ENCODE measurements around the gene HPSE. TPM values are rescaled to one million over a fixed set of nuclear protein-coding genes. Genes with fewer than 3 reads are reported as not detected.

The HPSE gene
- total and polyA plus RNA-seq, 9 of the 15 experiments (the other 6 are each of a cell fraction or from before 2014, with no cell fraction given) = 0.01 to 0.42 (median 0.14) TPM; not detected in 1

Small RNA genes within 50 kb of the gene (small RNA-seq; reads per million reads assigned to genes)
- gene AC114781.5 = not detected

Other genes starting within 250 kb of the HPSE start
- not detected in 2 replicates for gene PLAC8, start 220.1 kb downstream of the HPSE start, total RNA-seq (2014; rRNA removed)
- not detected in 2 replicates for gene PLAC8, start 220.1 kb downstream of the HPSE start, total RNA-seq (2014; rRNA removed; fragmentation: Illumina TruSeq; extraction: Trizol)
- 0.30 and 0.51 TPM in 2 replicates for gene PLAC8, start 220.1 kb downstream of the HPSE start, total RNA-seq (2015; rRNA removed; fragmentation: Illumina TruSeq; extraction: Trizol)
- gene PLAC8, start 220.1 kb downstream of the HPSE start, total RNA-seq (2021) = 0.27 and 0.58 TPM in 2 replicates
- 0.07 TPM in 1 of 2 replicates, not detected in the other for gene PLAC8, start 220.1 kb downstream of the HPSE start, polyA plus RNA-seq (2011; rRNA removed)
- gene PLAC8, start 220.1 kb downstream of the HPSE start, polyA plus RNA-seq (2014; fragmentation: Illumina TruSeq; extraction: Trizol) = not detected in 2 replicates
- not detected for gene PLAC8, start 220.1 kb downstream of the HPSE start, polyA plus RNA-seq (2014; fragmentation: Nextera tagmentation; extraction: Ambion mirVana)
- 0.05 TPM in 1 of 2 replicates, not detected in the other for gene PLAC8, start 220.1 kb downstream of the HPSE start, polyA plus RNA-seq (2014; rRNA removed)
- 8.5 and 10.4 TPM in 2 replicates for gene COQ2, start 50.0 kb downstream of the HPSE start, total RNA-seq (2014; rRNA removed)
- 11.8 and 13.6 TPM in 2 replicates for gene COQ2, start 50.0 kb downstream of the HPSE start, total RNA-seq (2014; rRNA removed; fragmentation: Illumina TruSeq; extraction: Trizol)
- gene COQ2, start 50.0 kb downstream of the HPSE start, total RNA-seq (2015; rRNA removed; fragmentation: Illumina TruSeq; extraction: Trizol) = 11.9 TPM in 2 replicates
- gene COQ2, start 50.0 kb downstream of the HPSE start, total RNA-seq (2021) = 11.1 and 11.6 TPM in 2 replicates
- 8.9 and 13.5 TPM in 2 replicates for gene COQ2, start 50.0 kb downstream of the HPSE start, polyA plus RNA-seq (2011; rRNA removed)
- 11.4 and 13.4 TPM in 2 replicates for gene COQ2, start 50.0 kb downstream of the HPSE start, polyA plus RNA-seq (2014; fragmentation: Illumina TruSeq; extraction: Trizol)
- 1 to 10 TPM; 1.9 to 2.9 TPM for gene COQ2, start 50.0 kb downstream of the HPSE start, polyA plus RNA-seq (2014; fragmentation: Nextera tagmentation; extraction: Ambion mirVana)
- 12.9 and 13.2 TPM in 2 replicates for gene COQ2, start 50.0 kb downstream of the HPSE start, polyA plus RNA-seq (2014; rRNA removed)
- gene HELQ, start 121.0 kb upstream of the HPSE start, total RNA-seq (2014; rRNA removed) = 15.2 and 16.3 TPM in 2 replicates
- 11.9 and 12.7 TPM in 2 replicates for gene HELQ, start 121.0 kb upstream of the HPSE start, total RNA-seq (2014; rRNA removed; fragmentation: Illumina TruSeq; extraction: Trizol)
- gene HELQ, start 121.0 kb upstream of the HPSE start, total RNA-seq (2015; rRNA removed; fragmentation: Illumina TruSeq; extraction: Trizol) = 11.3 and 12.6 TPM in 2 replicates
- gene HELQ, start 121.0 kb upstream of the HPSE start, total RNA-seq (2021) = 11.0 and 13.5 TPM in 2 replicates
- 11.6 and 13.1 TPM in 2 replicates for gene HELQ, start 121.0 kb upstream of the HPSE start, polyA plus RNA-seq (2011; rRNA removed)
- gene HELQ, start 121.0 kb upstream of the HPSE start, polyA plus RNA-seq (2014; fragmentation: Illumina TruSeq; extraction: Trizol) = 10.9 and 12.7 TPM in 2 replicates
- gene HELQ, start 121.0 kb upstream of the HPSE start, polyA plus RNA-seq (2014; fragmentation: Nextera tagmentation; extraction: Ambion mirVana) = 1 to 10 TPM; 3.5 to 5.6 TPM
- 9.2 and 15.7 TPM in 2 replicates for gene HELQ, start 121.0 kb upstream of the HPSE start, polyA plus RNA-seq (2014; rRNA removed)
- gene MRPS18C, start 121.2 kb upstream of the HPSE start, total RNA-seq (2014; rRNA removed) = 53.3 and 54.3 TPM in 2 replicates
- 149 and 150 TPM in 2 replicates for gene MRPS18C, start 121.2 kb upstream of the HPSE start, total RNA-seq (2014; rRNA removed; fragmentation: Illumina TruSeq; extraction: Trizol)
- 114 and 138 TPM in 2 replicates for gene MRPS18C, start 121.2 kb upstream of the HPSE start, total RNA-seq (2015; rRNA removed; fragmentation: Illumina TruSeq; extraction: Trizol)
- 110 and 115 TPM in 2 replicates for gene MRPS18C, start 121.2 kb upstream of the HPSE start, total RNA-seq (2021)
- gene MRPS18C, start 121.2 kb upstream of the HPSE start, polyA plus RNA-seq (2011; rRNA removed) = 71.9 and 94.6 TPM in 2 replicates
- 96.5 and 138 TPM in 2 replicates for gene MRPS18C, start 121.2 kb upstream of the HPSE start, polyA plus RNA-seq (2014; fragmentation: Illumina TruSeq; extraction: Trizol)
- gene MRPS18C, start 121.2 kb upstream of the HPSE start, polyA plus RNA-seq (2014; fragmentation: Nextera tagmentation; extraction: Ambion mirVana) = 100 to 1,000 TPM; 329 to 390 TPM
- gene MRPS18C, start 121.2 kb upstream of the HPSE start, polyA plus RNA-seq (2014; rRNA removed) = 77.0 and 79.9 TPM in 2 replicates
- gene ABRAXAS1, start 150.3 kb upstream of the HPSE start, total RNA-seq (2014; rRNA removed) = 18.4 and 27.0 TPM in 2 replicates
- gene ABRAXAS1, start 150.3 kb upstream of the HPSE start, total RNA-seq (2014; rRNA removed; fragmentation: Illumina TruSeq; extraction: Trizol) = 22.4 and 26.0 TPM in 2 replicates
- 17.9 and 22.1 TPM in 2 replicates for gene ABRAXAS1, start 150.3 kb upstream of the HPSE start, total RNA-seq (2015; rRNA removed; fragmentation: Illumina TruSeq; extraction: Trizol)
- 27.6 and 30.9 TPM in 2 replicates for gene ABRAXAS1, start 150.3 kb upstream of the HPSE start, total RNA-seq (2021)
- gene ABRAXAS1, start 150.3 kb upstream of the HPSE start, polyA plus RNA-seq (2011; rRNA removed) = 43.2 and 48.3 TPM in 2 replicates
- 37.6 and 37.7 TPM in 2 replicates for gene ABRAXAS1, start 150.3 kb upstream of the HPSE start, polyA plus RNA-seq (2014; fragmentation: Illumina TruSeq; extraction: Trizol)
- 10 to 100 TPM; 10.8 to 13.7 TPM for gene ABRAXAS1, start 150.3 kb upstream of the HPSE start, polyA plus RNA-seq (2014; fragmentation: Nextera tagmentation; extraction: Ambion mirVana)
- 20.6 and 32.9 TPM in 2 replicates for gene ABRAXAS1, start 150.3 kb upstream of the HPSE start, polyA plus RNA-seq (2014; rRNA removed)
- 7.9 and 14.0 TPM in 2 replicates for gene GPAT3, start 201.3 kb upstream of the HPSE start, total RNA-seq (2014; rRNA removed)
- gene GPAT3, start 201.3 kb upstream of the HPSE start, total RNA-seq (2014; rRNA removed; fragmentation: Illumina TruSeq; extraction: Trizol) = 15.1 and 18.8 TPM in 2 replicates
- 16.1 and 17.0 TPM in 2 replicates for gene GPAT3, start 201.3 kb upstream of the HPSE start, total RNA-seq (2015; rRNA removed; fragmentation: Illumina TruSeq; extraction: Trizol)
- 14.9 and 15.0 TPM in 2 replicates for gene GPAT3, start 201.3 kb upstream of the HPSE start, total RNA-seq (2021)
- 12.8 and 14.0 TPM in 2 replicates for gene GPAT3, start 201.3 kb upstream of the HPSE start, polyA plus RNA-seq (2011; rRNA removed)
- gene GPAT3, start 201.3 kb upstream of the HPSE start, polyA plus RNA-seq (2014; fragmentation: Illumina TruSeq; extraction: Trizol) = 12.0 and 12.3 TPM in 2 replicates
- 1 to 10 TPM; 4.1 to 7.2 TPM for gene GPAT3, start 201.3 kb upstream of the HPSE start, polyA plus RNA-seq (2014; fragmentation: Nextera tagmentation; extraction: Ambion mirVana)
- 9.4 and 13.1 TPM in 2 replicates for gene GPAT3, start 201.3 kb upstream of the HPSE start, polyA plus RNA-seq (2014; rRNA removed)

Data from K562 (cell line).